Esophagus muscularis mucosa (tissue), 4 donors: ENCODE data around the gene GPSM1. TPM values are rescaled to one million over a fixed set of nuclear protein-coding genes. Genes with fewer than 3 reads are reported as not detected.

Source experiments
- DNase-seq: peaks from one replicate; pipeline ENCODE4 v3.0.0-alpha.2; 2017; ENCODE audit errors: extremely low spot score
- H3K27ac ChIP-seq, 4 donors: fragments of 200-600 bp; sonication (generic); replicated peaks in 1 of 4; 1 replicate in 3 of 4; 2 replicates in 1 of 4; pipeline ENCODE4 v1.5.1; 2016 to 2019; ENCODE audit warnings: mild to moderate bottlenecking in 1 of 4
- H3K27me3 ChIP-seq, 4 donors: fragments of 200-600 bp; sonication (generic); one replicate each; pipeline versions ENCODE4 v1.5.1 to v1.6.0; 2016 to 2019
- H3K36me3 ChIP-seq, 4 donors: fragments of 200-600 bp; sonication (generic); one replicate each; pipeline ENCODE4 v1.5.1; 2016 to 2019
- H3K4me1 ChIP-seq, 4 donors: fragments of 200-600 bp; sonication (generic); one replicate each; pipeline ENCODE4 v1.5.1; 2016 to 2019
- H3K4me3 ChIP-seq, 4 donors: fragments of 200-600 bp; sonication (generic); 1 replicate in 2 of 4; 2 replicates in 2 of 4; pipeline ENCODE4 v1.5.1; 2016 to 2019; ENCODE audit warnings: mild to moderate bottlenecking in 4 of 4, moderate library complexity in 1 of 4
- H3K9me3 ChIP-seq, 4 donors: fragments of 200-600 bp; sonication (generic); 1 replicate in 3 of 4; 2 replicates in 1 of 4; pipeline ENCODE4 v1.5.1; 2016 to 2019
- EP300 ChIP-seq: sonication (generic); formaldehyde crosslinking; IDR thresholded peaks from one replicate; pipeline ENCODE4 v1.6.1; 2017; ENCODE audit warnings: antibody characterized with exemption
- POLR2A ChIP-seq: fragments of 450-650 bp; IDR thresholded peaks from one replicate; pipeline ENCODE4 v1.6.1; 2017; ENCODE audit warnings: antibody characterized with exemption, moderate library complexity, mild to moderate bottlenecking, low read depth
- POLR2AphosphoS5 ChIP-seq, 2 donors: sonication (generic); formaldehyde crosslinking; IDR thresholded peaks; one replicate each; pipeline ENCODE4 v1.6.1; 2017; ENCODE audit warnings: antibody characterized with exemption in 2 of 2
- WGBS: methylation state at CpG from one replicate; pipeline ENCODE4 v1.1.5; 2018; 5-methylcytosine and 5-hydroxymethylcytosine counted together
- intact Hi-C: fragments of 100-400 bp; cut with DNase I; formaldehyde crosslinking; loops from one replicate; pipeline ENCODE4 v1.15.1; 2023
- total RNA-seq, 4 donors: library from RNA; depleted of rRNA; stranded (reverse); fragments of >200 nt; gene quantifications; one replicate each; pipeline versions ENCODE4 v1.1.0 to v1.2.1, GENCODE V29; 2016
- TF ChIP-seq, protein P1 (sequence below), 3 experiments: fragments of 200-600 bp in 2 of 3; fragments of 450-650 bp in 1 of 3; sonication (generic) in 2 of 3; IDR thresholded peaks; one replicate each; pipeline ENCODE4 v1.5.1; 2017 to 2019; ENCODE audit warnings: antibody characterized with exemption in 3 of 3, mild to moderate bottlenecking in 2 of 3, moderate library complexity in 1 of 3

The GPSM1 gene
- total RNA-seq, 4 donors from 2014 or later: 8.3 to 18.5 (median 16.3) TPM

DNA sequence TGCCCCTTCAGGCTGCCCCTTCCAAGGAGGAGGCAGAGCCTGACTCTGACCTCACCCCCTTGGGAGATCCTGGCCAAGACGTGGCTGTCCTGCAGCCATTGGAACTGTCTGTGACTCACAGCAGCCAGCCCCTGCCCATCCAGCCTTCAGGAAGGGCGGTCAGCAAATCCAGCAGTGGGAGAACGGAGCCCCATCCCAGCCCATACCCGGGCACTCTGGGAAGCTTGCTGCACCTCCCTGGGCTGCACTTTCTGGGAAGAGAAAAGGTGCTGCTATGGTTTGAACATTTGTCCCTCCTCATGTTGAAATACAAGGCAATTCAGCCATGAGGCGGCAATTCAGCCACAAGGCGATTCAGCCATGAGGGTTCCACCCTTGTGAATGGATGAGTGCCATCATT, 47.9 kb upstream of the GPSM1 start:
- peaks cover 0 to 6% (median 0%) of the 10 kb centered on the region in 4 donors for H3K9me3 ChIP-seq
- peaks cover 5 to 10% (median 9%) of the 10 kb centered on the region in 4 donors for H3K4me1 ChIP-seq
- H3K4me3 ChIP-seq: no peak overlapping the region
- DNase-seq: no peak
- no peak overlapping the region for H3K27ac ChIP-seq
- H3K36me3 ChIP-seq: no peaks in the 10 kb centered on the region
- H3K27me3 ChIP-seq: peaks cover 0 to 85% (median 0%) of the 10 kb centered on the region in 4 donors
- TF ChIP-seq POLR2A (no peak), EP300 (no peak), POLR2AphosphoS5 (IDR thresholded peaks at IDR 0.05) (no peak)
- TF ChIP-seq, protein P1, sequence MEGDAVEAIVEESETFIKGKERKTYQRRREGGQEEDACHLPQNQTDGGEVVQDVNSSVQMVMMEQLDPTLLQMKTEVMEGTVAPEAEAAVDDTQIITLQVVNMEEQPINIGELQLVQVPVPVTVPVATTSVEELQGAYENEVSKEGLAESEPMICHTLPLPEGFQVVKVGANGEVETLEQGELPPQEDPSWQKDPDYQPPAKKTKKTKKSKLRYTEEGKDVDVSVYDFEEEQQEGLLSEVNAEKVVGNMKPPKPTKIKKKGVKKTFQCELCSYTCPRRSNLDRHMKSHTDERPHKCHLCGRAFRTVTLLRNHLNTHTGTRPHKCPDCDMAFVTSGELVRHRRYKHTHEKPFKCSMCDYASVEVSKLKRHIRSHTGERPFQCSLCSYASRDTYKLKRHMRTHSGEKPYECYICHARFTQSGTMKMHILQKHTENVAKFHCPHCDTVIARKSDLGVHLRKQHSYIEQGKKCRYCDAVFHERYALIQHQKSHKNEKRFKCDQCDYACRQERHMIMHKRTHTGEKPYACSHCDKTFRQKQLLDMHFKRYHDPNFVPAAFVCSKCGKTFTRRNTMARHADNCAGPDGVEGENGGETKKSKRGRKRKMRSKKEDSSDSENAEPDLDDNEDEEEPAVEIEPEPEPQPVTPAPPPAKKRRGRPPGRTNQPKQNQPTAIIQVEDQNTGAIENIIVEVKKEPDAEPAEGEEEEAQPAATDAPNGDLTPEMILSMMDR (IDR thresholded peaks at IDR 0.05): no peak
- WGBS: 98% methylated on average over 6 of the region's 6 CpGs
- intact Hi-C loops: no loop called here

DNA sequence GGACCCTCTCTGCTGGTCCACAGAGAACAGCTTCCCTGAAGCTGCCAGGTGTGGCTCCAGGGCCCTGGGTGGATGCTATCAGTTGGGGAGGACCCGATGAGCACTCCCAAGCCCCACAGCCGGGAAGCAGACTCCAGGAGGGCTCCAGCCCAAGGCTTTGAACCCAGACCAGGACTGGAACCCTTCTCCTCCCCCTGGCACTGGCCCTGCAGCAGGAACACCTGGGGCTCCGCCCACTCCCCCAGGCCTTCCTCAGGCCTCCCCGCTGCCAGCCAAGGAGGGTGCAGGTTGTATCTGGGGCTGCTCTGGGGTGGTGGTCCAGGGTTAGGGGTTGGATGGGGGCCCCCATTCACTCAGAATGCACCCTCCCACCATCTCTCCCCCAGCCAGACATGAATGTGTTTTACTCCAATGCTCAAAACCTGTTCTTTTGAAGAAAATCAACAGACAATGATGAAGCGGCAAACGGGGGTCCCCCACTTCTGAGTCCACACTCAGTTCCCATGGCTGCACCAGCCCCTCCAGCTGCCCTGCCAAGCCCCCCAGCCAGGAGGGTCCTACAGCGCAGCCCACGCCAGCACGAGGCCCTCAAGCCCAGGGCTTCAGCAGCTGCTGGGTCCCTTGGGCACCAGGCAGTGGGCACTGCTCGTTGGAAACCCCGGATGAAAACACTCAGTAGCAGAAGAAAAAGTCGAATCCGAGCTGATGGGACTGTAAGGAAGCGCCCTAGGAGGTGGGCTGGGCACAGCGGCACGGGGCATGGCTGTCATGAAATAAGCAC, 46.6 kb upstream of the GPSM1 start:
- WGBS: 84% methylated on average over 11 of the region's 16 CpGs
- Histone ChIP-seq H3K9me3 (peaks cover 0 to 6% (median 0%) of the 10 kb centered on the region in 4 donors), H3K27ac (no peak overlapping the region), H3K4me1 (peaks cover 5 to 10% (median 9%) of the 10 kb centered on the region in 4 donors), H3K27me3 (peaks cover 0 to 85% (median 0%) of the 10 kb centered on the region in 4 donors), H3K4me3 (no peak overlapping the region), H3K36me3 (no peaks in the 10 kb centered on the region)
- no peak for DNase-seq
- intact Hi-C loops: loop anchor here (10.0 kb wide), 1 partner anchor 676 kb away; no protein-coding TSS in a partner anchor
- TF ChIP-seq POLR2A (no peak), POLR2AphosphoS5 (IDR thresholded peaks at IDR 0.05) (no peak), EP300 (no peak)
- TF ChIP-seq, protein P1 (IDR thresholded peaks at IDR 0.05): no peak

DNA sequence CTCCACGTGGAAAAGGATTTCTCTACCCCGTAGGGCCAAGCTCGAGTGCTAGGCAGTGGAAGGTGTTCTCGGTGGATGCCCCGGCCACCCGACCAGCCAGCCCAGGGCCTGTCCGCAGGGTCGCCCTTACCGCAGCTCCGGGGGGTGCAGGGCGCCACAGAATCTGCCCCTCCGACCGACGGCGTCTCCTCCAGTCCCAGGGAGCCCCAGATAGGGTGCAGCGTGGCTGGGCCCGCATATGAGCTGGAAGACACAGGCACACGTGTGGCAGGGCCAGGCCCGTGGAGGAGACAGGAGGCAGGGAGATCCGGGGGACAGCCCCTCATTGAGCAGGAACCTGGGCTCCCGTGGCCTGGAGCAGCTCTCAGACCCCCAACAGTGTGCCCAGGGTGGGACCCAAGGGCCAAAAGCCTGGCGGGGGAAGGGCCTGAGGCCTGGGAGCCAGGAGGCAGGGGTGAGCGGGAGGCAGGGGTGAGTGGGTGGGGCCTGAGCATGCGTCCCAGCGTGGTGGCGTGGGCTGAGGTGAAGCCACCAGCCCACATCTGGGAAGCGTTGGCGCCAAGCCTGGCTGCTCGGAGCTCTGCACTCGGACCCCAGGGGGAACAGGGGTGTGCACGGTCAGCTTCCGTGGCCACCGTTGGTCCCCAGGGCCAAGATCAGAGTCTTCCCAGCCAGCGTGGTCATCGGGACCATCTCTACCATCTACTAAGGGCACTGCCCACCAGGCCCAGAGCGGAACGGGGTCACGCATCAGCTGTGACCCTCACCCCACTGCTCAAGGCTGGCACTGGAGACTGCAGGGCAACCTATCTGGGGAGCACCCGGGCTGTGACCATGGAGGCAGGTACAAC, 45.7 kb upstream of the GPSM1 start:
- intact Hi-C loops: loop anchor here (10.0 kb wide), 1 partner anchor 677 kb away; no protein-coding TSS in a partner anchor
- H3K4me1 ChIP-seq: peaks cover 5 to 10% (median 9%) of the 10 kb centered on the region in 4 donors
- no peak overlapping the region for H3K27ac ChIP-seq
- H3K9me3 ChIP-seq: peaks cover 0 to 6% (median 0%) of the 10 kb centered on the region in 4 donors
- H3K27me3 ChIP-seq: peaks cover 0 to 85% (median 3%) of the 10 kb centered on the region in 4 donors
- no peak for DNase-seq
- no peaks in the 10 kb centered on the region for H3K36me3 ChIP-seq
- H3K4me3 ChIP-seq: no peak overlapping the region
- 85% methylated on average over 12 of the region's 39 CpGs for WGBS
- TF ChIP-seq, protein P1 (IDR thresholded peaks at IDR 0.05): no peak
- no peak for TF ChIP-seq POLR2A

DNA sequence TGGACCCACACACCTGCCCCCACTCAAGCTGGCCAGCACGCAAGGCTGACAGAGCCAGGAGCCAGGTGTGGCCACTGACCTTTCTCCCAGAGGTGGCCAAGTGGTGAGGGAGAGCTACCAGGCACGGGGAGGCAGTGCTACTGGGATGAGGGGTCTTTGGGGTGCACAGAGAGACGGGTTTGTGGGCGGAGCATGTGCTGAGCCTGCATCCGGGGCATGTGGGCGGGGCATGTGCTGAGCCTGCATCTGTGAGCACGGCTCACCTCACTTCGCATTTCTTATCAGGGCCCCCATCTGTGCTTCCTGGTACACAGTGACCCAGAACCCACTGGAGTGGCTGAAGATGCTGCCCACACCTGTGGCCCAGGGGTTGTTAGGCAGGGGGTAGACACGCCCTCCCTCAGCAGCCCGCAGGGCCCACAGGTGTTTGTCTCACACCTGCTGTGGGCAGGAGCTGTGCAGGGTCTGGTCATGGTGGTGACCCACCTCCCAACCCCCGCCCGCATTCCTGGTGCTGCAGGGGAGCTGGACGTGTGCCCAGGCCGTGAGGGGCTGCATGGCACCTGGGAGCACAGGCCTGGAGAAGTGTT, 45.0 kb upstream of the GPSM1 start:
- Histone ChIP-seq H3K27ac (no peak overlapping the region), H3K27me3 (peaks cover 0 to 85% (median 3%) of the 10 kb centered on the region in 4 donors), H3K4me3 (no peak overlapping the region), H3K36me3 (no peaks in the 10 kb centered on the region), H3K4me1 (peaks cover 5 to 10% (median 9%) of the 10 kb centered on the region in 4 donors), H3K9me3 (peaks cover 0 to 6% (median 0%) of the 10 kb centered on the region in 4 donors)
- no peak for DNase-seq
- intact Hi-C loops: loop anchor here (10.0 kb wide), 1 partner anchor 678 kb away; no protein-coding TSS in a partner anchor
- WGBS: 70% methylated on average over 5 of the region's 14 CpGs
- TF ChIP-seq POLR2AphosphoS5 (IDR thresholded peaks at IDR 0.05) (no peak), POLR2A (no peak), EP300 (no peak)
- TF ChIP-seq, protein P1 (IDR thresholded peaks at IDR 0.05): no peak
